GM12801 (cell line): Measurements from ENCODE around the gene NEK4.

Source experiments
- TF ChIP-seq, protein P1 (sequence below): IDR thresholded peaks from one replicate; pipeline ENCODE4 v1.5.1; 2011; ENCODE audit warnings: control low read depth; ENCODE audit not compliant: insufficient read length; ENCODE audit errors: extremely low read depth

The NEK4 gene

GRCh38 chr3:52678265-52679198 is 92.2 kb downstream of the NEK4 start:
- TF ChIP-seq, protein P1, sequence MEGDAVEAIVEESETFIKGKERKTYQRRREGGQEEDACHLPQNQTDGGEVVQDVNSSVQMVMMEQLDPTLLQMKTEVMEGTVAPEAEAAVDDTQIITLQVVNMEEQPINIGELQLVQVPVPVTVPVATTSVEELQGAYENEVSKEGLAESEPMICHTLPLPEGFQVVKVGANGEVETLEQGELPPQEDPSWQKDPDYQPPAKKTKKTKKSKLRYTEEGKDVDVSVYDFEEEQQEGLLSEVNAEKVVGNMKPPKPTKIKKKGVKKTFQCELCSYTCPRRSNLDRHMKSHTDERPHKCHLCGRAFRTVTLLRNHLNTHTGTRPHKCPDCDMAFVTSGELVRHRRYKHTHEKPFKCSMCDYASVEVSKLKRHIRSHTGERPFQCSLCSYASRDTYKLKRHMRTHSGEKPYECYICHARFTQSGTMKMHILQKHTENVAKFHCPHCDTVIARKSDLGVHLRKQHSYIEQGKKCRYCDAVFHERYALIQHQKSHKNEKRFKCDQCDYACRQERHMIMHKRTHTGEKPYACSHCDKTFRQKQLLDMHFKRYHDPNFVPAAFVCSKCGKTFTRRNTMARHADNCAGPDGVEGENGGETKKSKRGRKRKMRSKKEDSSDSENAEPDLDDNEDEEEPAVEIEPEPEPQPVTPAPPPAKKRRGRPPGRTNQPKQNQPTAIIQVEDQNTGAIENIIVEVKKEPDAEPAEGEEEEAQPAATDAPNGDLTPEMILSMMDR: no peak

GRCh38 chr3:52671676-52672075 is 99.1 kb downstream of the NEK4 start:
- TF ChIP-seq, protein P1: no peak

DNA sequence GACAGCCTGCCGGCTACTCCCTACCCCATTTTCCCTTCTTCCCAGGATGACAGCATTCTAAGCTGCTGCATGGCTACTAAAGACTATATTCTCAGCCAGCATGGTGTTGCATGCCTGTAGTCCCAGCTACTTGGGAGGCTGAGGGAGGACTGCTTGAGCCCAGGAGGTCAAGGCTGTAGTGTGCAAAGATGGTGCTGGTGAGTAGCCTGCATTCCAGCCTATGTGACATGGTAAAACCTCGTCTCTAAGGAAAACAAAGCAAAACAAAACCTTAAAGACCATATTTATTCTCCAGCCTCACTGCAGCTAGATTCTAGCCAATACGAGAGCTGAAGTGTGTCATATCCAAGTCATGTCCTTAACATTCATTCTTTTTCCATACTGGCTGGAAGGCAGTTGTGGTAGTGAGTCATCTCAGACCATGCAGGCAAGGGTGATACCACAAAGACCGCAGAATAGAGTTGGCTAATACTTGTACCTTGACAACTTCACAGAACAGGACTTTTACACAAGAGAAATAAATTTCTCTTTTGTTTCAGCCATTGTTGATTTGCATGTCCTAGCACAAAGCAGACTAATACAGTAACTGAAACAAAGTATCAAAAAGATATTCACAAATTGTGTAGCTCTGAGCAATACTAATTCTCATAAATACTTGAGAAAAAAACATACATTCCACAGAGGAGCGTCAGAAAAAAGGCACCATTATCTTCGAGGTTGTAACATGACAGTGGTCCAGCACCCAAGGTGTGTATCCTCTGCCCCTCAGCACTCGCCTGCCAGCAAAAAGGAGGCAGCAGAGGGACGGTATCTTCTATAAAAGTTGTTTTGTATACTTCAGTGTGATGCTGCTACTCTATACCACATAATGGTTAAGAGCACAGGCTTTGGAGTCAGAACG is 99.9 kb downstream of the NEK4 start:
- TF ChIP-seq, protein P1: no peak

GRCh38 chr3:52663098-52663497 is 107.6 kb downstream of the NEK4 start:
- TF ChIP-seq, protein P1: no peak

GRCh38 chr3:52660046-52660445 is 110.7 kb downstream of the NEK4 start:
- TF ChIP-seq, protein P1: no peak
